HG02623 (cell line): ENCODE data around the gene CCSAP.
"Not testable (repeated sequence)": the region's sequence is repeated elsewhere in the genome, so short reads cannot be mapped to it uniquely, and the experiment has no call there.

Experiments used
- ATAC-seq: cut with Tn5 transposase; IDR thresholded peaks from one replicate; pipeline ENCODE4 v1.9.1; 2021; ENCODE audit warnings: moderate library complexity; ENCODE audit not compliant: unreplicated experiment

The CCSAP gene

GRCh38 chr1:229327765-229328164 lies 15.1 kb downstream of the CCSAP start:
- not testable (repeated sequence) for ATAC-seq

DNA sequence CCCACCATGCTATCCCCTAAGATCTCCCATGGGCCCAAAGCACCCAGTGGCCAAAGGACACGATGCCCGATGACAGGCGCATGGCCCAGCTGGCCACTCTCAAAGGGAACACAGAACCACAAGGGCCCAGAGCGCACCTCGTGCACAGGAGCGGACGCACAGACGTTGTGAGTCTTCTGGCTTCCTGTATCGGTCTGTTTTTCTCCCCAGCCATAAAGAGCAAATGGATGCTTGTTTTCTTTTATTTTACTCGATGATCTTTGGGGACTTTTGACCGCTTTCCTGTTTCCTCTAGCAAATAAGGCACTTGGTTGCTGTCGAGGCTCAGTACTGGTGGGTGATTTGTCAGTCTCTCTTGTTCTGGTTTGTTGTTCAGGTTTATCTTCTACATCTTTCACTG lies 16.2 kb downstream of the CCSAP start:
- ATAC-seq: no peak

DNA sequence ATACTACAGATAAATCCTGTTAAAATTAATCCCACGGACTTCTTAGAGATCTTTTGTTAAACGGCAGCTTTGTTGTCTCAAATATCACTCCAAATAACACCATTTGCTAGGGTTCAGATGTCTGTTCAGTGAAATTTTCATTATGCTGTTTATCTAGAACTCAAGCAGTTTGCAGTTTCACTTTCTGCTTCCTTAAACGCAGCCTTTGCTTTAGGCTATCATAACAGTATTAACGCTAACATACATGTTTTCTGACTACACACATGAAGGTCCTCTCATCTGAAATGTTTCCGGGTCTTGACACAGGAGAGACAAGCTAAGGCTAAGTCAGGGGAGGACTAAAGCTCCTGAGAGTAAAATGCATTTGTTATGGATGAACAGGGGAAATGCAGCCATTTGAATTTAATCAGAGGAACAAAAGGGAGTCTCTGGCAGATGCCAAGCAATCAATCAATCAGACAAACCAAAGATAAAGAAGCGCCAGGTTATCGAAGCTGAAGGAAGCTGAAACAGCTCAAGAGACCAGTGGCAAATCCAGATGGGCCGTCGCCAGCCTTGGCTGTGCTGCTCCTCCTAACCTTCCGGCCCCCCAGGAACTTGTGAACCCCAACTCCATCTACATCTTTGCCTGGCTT lies 16.9 kb downstream of the CCSAP start:
- no peak for ATAC-seq

DNA sequence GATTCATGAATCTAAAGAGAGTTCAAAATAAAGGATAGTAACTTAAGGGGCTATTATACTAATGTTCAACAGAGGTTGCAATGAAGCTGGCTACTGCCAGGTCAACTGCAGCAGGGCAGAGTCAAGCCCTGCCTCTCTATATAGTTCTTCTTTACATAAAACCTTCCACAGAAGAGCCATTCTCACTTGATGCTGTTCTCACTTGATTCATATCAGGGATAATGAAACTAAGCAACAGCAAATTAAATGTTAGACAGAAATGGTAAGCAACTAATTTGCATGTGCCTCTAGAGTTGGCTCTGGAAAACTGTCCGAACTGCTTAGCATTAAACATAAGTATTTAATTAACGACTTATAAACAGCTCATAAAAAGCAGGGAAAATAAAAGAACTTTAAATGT lies 17.4 kb downstream of the CCSAP start:
- ATAC-seq: no peak

DNA sequence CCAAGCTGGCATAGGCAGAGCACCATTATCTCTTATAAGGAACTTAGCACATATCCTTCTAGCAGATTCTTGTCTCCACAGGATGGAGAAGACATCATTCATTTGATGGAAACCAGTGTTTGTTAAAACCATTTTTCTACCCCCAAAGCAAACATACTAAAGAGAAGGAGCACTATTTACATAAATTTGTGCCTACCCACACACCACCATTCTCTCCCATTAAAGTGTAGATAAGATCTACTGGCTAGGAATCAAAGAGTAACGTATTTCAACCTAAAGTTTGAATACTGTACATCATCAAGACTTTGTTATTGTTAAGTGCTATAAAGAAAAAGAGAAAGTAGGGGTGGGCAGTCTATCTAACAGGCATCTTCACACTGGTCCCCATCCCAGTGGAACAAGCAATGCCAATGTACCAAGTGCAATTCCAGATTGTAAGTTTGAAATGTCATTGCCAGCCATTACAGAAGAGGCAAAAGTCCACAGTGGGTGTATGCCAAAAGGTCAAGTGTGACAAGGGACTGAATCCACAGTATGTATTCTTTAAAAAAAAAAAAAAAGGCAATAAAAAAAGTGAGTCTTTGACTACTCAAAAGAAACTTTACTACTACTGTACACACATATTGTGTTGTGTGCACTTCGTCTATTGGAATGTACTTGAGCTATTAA lies 18.8 kb downstream of the CCSAP start:
- no peak for ATAC-seq

DNA sequence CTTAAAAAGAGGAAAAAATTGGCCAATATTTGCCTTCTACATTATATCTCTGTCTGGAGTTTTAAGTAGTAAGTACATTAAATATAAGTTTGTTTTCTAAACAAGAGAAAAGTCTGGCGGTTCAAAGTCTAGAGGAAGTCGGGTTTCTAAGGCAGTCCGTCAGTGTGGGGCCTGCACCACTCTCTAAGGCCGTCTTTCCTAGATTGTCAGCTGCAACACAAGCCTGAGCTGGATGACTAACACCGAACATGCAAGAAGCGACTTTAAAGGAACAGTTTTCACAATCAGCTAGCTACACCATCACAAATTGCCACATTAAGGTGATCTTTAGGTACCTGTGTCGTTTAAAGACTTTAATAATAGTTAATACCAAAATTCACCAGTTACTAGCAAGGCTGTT lies 19.6 kb downstream of the CCSAP start:
- ATAC-seq: no peak

DNA sequence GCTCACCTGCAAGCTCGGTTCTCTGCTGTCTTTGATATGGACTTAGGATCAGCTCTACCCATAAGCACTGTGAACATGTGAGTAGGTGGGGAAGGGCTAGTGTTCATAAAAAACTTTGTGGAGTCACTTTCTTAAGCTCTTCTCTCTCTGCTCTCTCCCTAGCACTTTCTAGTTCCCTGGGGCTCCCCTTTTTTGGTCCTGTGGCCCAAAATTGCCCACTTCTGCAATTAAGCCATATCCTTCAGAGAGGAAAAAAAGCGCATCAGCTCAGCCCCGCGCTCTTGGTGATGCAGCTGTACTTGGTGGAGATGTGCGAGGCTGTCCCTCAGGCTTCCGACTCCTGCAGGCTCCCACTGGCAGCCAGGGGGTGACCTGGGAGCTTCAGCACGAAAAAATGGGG lies 23.4 kb downstream of the CCSAP start:
- no peak for ATAC-seq

GRCh38 chr1:229318056-229318455 lies 24.8 kb downstream of the CCSAP start:
- no peak for ATAC-seq

DNA sequence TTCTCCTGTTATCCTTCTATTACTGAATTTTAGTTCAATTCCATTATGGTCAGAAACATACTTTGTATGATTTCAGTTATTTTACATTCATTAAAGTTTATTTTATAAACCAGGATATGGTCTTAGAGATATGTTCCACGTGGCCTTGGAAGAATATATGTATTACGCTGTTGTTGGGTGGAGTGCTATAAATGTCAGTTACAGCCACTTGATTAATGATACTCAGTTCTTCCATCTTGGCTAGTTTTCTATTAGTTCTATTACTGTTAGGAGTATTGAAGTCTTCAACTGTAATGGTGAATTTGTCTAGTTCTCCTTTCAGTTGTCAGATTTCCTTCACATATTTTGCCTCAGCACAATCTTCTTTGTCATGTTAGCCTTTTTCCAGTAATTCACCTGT lies 26.7 kb downstream of the CCSAP start:
- no peak for ATAC-seq

- ATAC-seq: no peak
These were observed 32.0 kb downstream of the CCSAP start for GRCh38 chr1:229310833-229311232.

GRCh38 chr1:229309684-229310083 lies 33.2 kb downstream of the CCSAP start:
- no peak for ATAC-seq

- no peak for ATAC-seq
These were observed 33.8 kb downstream of the CCSAP start for GRCh38 chr1:229309074-229309473.

- no peak for ATAC-seq
These were observed 37.5 kb downstream of the CCSAP start for GRCh38 chr1:229305392-229305791.

- ATAC-seq: no peak
These were observed 39.0 kb downstream of the CCSAP start for GRCh38 chr1:229303855-229304254.

- ATAC-seq: no peak
These were observed 40.1 kb downstream of the CCSAP start for GRCh38 chr1:229302740-229303139.

DNA sequence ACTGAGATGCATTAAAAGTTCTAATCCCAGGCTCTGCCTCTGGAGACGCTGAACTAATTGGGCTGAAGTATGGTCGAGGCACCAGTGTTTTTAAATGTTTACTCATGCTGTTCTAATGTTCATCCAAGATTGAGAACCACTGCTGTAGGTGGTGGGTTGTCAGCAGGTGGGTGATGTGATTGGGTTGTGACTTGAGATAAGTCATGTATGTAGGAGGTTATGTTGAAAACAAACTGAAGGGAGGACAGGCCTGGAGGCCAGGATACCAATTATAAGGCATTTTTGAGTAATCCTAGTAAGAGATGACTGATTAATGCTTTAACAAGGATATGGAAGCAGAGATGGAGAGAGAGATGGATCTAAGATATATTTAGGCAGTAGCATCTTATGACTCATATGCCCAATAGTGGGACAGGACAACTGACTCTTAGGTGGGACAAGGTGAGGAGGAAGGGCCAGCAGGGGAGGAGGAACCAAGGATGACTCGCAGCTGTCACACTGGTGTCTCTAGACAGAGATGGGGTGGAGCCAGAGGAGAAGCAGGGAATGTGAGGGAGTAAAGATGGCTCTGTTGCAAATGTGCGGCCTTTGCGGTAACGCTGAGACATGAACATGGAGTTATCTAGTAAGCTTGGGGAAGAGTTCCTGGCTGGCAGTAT lies 42.6 kb downstream of the CCSAP start:
- no peak for ATAC-seq

GRCh38 chr1:229298887-229299503 lies 43.9 kb downstream of the CCSAP start:
- no peak for ATAC-seq

- ATAC-seq: no peak
These were observed 44.4 kb downstream of the CCSAP start for GRCh38 chr1:229298420-229298819.

DNA sequence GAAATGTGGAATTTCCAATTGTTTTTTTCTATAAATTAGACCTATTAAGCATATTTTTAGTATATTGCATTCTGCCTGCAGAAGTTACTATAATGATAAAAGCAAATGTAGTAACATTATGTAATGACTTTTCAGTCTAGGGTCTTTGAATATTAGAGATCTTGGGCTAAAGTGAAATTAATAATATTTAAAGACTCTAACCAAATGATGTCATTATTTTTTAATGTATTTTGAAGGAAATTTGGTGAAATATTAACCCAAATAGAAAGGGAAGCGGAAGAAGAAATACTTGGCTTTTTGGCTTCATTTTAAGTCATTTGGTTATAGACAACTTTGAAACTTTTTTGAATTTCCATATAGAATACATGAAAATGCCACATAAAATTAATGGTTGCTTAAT lies 45.1 kb downstream of the CCSAP start:
- no peak for ATAC-seq

DNA sequence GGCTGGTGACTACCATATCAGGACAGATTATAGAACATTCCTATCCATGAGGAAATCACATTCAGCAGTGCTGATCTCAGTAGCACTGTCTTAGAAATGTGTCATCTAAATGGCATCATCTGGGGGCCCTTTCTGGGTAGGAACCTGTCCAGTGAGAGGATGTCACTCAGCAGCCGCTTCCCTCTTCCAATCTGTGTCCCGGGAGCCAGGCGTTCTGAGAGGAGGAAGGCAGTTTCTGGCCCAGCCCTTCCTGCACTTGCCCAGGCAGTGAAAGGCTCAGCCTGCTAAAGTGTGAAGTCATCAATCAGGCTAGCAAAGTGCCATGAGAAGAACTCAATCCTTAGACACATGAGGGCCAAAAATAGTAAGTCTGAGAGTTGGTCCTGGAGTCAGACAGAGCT lies 46.3 kb downstream of the CCSAP start:
- no peak for ATAC-seq

- ATAC-seq: no peak
These were observed 47.1 kb downstream of the CCSAP start for GRCh38 chr1:229295745-229296144.
